GM12891 (cell line): ENCODE results near the gene AUNIP.

Experiments
- DNase-seq: peaks from one replicate; pipeline ENCODE4 v3.0.0; 2011; ENCODE audit warnings: low spot score; ENCODE audit not compliant: insufficient read length
- FAIRE-seq: peaks from 2 replicates; lab custom pipeline; 2011; peaks lifted over from hg19 to GRCh38; lab: Jason Lieb, UNC
- PAX5 ChIP-seq: IDR thresholded peaks from 2 replicates; pipeline ENCODE4 v1.6.1; 2011; ENCODE audit warnings: low read length, moderate library complexity, mild to moderate bottlenecking; ENCODE audit not compliant: insufficient read depth, severe bottlenecking
- POLR2A ChIP-seq: IDR thresholded peaks from 2 replicates; pipeline ENCODE4 v1.6.1; 2011; ENCODE audit warnings: low read depth, low read length, control low read depth
- POLR2AphosphoS5 ChIP-seq: IDR thresholded peaks from 2 replicates; pipeline ENCODE4 v1.6.1; 2011; ENCODE audit warnings: low read depth, low read length, control low read depth
- POU2F2 ChIP-seq: IDR thresholded peaks from 2 replicates; pipeline ENCODE4 v1.6.1; 2011; ENCODE audit warnings: low read depth, mild to moderate bottlenecking, control low read depth, low read length, moderate library complexity
- SPI1 ChIP-seq: IDR thresholded peaks from 2 replicates; pipeline ENCODE4 v1.6.1; 2011; ENCODE audit warnings: low read depth, low read length, control low read depth
- TAF1 ChIP-seq: IDR thresholded peaks from 2 replicates; pipeline ENCODE4 v1.6.1; 2011; ENCODE audit warnings: low read depth, low read length, control low read depth

The AUNIP gene

DNA sequence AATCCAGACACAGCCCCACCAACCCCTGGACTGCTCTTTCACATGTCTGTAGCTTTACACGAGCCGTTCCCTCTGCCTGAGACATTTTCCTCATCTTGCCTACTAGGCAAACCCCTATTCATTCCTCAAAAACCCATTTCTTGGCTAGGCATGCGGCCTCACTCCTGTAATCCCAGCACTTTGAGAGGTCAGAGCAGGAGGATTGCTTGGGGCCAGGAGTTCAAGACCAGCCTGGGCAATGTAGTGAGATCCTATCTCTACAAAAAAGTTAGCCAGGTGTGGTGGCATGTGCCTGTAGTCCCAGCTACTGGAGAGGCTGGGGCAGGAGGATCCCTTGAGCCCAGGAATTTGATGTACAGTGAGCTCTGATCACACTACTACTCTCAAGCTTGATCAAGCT is 5.2 kb upstream of the AUNIP start:
- TF ChIP-seq POLR2A (no peak), POU2F2 (no peak), SPI1 (no peak), PAX5 (no peak), TAF1 (no peak), POLR2AphosphoS5 (no peak)
- FAIRE-seq (no peak), DNase-seq (no peak)

DNA sequence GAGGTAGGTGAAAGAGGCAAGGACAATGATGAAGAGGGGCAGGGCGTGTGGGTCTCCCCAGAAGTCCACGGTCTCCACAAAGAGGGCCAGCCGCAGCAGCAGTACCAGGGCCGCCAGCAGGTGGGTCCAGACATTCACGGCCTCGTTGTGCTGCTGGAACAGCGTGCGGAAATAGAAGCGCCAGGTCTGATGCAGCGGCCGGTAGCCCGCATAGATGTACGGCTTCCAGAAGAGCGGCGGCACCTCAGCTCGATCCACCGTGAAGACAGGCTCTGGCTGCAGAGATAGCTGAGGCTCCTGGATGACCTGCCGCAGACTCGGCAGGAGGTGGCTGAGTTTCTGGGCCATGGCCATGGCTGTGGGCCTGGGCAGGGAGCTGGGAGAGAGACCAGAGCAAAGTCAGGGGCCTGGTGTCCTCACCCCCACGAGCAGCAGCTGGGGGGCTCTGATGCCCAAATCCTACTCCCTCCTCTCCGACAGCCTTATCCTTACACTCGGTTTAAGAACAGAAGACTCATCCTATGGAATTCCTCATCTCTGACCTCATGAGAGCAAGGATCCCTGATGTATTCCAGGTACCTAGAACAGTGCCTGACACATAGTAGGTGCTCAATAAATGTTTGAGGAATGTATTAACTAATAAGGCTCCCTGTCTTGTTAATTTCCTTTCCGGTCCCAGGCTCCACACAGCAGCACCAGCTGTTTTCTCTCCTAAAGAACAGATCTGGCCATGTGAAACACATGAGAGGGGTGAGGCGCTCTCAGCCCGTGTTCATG is 4.4 kb upstream of the AUNIP start:
- no peak for FAIRE-seq

DNA sequence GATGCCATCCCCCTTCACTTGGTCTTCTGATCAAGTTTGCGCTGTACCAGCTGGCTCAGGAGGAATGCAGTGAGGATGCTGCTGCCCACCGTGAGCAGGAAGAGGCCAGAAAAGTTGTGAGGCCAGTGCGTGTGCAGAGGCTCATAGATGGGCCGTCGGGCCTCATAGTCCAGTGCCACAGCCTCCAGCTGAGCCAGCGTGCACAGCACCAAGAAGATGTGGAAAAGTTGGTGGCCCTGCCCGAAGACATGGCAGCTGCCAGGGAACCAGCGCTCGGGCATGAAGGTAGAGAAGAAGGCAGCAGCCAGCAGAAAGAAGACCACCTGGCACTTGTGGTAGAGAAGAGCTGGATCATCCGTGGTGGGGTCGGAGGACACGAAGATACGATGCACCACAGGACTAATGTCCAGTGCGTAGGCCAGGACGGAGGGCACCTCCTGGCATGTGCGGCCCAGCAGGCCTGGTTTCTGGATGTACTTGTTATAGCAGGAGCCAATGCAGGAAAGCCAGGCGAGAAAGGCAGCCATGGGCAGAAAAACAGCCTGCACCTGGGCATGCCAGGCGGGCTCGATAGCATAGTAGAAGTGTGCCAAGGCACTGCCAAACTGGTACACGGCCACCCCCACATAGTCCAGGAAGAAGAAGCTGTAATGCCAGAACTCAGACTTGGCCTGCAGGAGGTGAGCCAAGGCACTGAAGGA is 3.7 kb upstream of the AUNIP start:
- FAIRE-seq = no peak

More for the DNA sequence above, 4.4 kb upstream of the AUNIP start:
- no peak for DNase-seq
- TF ChIP-seq POLR2A = no peak

DNA sequence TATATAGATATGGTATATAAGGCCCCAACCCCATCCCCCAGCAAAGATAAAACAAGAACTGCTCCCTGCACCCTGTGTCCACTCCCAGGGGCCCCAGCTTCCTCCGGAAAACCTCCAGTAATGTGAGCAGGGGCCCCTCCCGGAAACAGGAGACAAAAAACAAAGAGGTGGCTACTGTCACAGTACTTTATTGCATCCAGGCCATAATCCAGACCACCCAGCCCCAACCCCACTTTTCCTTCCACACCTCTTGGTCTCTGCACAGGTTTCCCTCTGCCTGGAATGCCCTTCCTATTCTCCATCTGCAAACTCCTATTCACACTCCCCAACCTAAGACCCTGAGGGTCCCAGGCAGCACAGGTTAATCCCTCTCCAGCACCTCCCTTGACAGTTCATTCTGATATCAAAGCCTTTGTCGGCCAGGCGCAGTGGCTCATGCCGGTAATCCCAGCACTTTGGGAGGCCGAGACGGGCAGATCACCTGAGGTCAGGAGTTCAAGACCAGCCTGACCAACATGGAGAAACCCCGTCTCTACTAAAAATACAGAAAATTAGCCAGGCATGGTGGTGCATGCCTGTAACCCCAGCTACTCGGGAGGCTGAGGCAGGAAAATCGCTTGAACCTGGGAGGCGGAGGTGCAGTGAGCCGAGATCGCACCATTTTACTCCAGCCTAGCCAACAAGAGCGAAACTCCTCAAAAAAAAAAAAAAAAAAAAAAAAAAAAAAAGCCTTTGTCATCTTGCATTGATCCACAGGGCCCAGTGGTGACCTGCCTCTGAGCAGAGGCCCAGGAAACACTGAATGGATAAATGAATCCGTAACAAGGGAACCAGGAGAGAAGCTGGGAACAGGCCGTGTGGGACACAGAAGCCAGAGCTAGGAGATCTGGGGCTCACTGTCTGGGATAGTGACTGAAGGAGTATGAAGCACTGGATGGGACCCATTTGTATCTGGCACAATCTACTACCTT is 2.3 kb upstream of the AUNIP start:
- FAIRE-seq (no peak), DNase-seq (no peak)
- no peak for TF ChIP-seq POU2F2
- TF ChIP-seq POLR2A = no peak
- no peak for TF ChIP-seq TAF1
- TF ChIP-seq POLR2AphosphoS5 = no peak
- no peak for TF ChIP-seq SPI1
- TF ChIP-seq PAX5 = no peak

More for the DNA sequence above, 3.7 kb upstream of the AUNIP start:
- no peak for TF ChIP-seq POLR2A
- no peak for TF ChIP-seq TAF1
- TF ChIP-seq POU2F2 = no peak
- no peak for TF ChIP-seq SPI1
- TF ChIP-seq PAX5 = no peak
- TF ChIP-seq POLR2AphosphoS5 = no peak
- DNase-seq = no peak

DNA sequence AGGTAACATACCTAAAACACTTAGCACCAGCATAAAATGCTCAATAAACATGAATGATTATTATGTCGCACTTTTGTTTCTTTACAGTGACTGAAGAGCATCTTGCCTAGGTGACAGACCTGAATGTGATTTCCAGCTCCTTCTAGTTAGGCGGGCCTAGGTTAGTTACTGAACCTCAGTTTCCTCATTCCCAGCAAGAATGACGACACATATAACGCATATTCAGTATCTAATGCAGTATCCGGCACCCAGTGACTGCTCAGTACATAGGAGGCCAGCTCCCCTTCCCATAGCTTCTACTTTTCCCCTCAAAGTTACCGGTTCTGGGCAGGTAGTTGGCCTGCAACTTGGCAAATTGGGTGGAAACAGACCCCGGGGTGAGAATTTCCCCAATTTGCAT is 763 bp downstream of the AUNIP start:
- DNase-seq = no peak
- TF ChIP-seq PAX5 (no peak), TAF1 (no peak), POLR2A (no peak), SPI1 (no peak), POU2F2 (no peak)
- peak; percentile 16 for FAIRE-seq

DNA sequence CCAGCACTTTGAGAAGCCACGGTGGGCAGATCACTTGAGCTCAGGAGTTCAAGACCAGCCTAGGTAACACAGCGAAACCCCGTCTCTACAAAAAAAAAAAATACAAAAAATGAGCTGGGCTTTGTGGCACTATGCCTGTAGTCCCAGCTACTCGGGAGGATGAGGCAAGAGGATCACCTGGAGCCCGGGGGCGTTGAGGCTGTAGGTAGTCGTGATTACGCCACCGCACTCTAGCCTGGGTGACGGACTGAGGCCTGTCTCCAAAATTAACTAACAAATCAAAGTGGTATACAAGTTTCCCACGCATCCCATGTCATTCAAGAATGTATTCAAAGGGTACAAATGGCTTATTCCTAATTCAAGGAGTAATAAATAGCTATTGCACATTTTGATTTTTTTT is 2.4 kb downstream of the AUNIP start:
- DNase-seq (no peak), FAIRE-seq (no peak)
- TF ChIP-seq POLR2AphosphoS5 = no peak
- TF ChIP-seq SPI1 = no peak
- no peak for TF ChIP-seq POLR2A
- TF ChIP-seq POU2F2 = no peak
- TF ChIP-seq PAX5 = no peak
- no peak for TF ChIP-seq TAF1

DNA sequence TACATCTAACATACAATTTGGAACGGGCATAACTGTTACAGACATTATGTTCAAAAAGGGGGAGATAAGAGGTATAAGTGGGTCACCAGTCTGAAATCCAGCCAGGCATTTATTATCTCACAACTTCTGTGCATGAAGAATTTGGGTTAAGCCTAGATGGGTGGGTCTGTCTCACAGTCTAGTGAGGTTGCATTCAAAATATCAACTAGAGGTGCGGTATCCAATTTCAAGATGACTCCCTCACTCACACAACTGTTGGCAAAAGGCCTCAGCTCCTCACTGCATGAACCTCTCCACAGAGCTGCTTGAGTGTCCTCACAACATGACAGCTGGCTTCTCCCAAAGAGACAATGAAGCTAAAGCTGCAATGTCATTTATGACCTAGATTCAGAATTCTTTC is 4.7 kb downstream of the AUNIP start:
- FAIRE-seq = no peak
- DNase-seq = no peak
- TF ChIP-seq POLR2AphosphoS5 (no peak), PAX5 (no peak), POLR2A (no peak), POU2F2 (no peak), TAF1 (no peak), SPI1 (no peak)

DNA sequence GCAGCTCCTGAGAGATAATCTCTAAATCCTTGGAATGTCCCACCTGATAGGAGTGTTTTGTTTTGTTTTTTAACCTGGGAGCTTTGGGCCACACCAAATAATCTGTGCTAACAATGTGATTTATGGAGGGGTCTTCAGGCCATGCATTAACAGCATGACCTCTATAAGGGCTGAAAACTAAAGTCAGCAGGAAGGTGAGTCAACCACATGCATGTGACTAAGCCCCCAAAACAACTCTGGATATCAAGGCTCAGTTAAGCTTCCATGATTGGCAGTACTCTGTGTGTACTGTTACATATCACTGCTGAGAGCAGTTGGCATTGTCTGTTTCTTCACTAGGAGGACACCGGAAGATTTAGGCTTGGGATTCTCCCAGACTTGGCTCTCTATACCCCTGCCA is 10.7 kb downstream of the AUNIP start:
- TF ChIP-seq PAX5 (no peak), POLR2AphosphoS5 (no peak), TAF1 (no peak), SPI1 (no peak), POLR2A (no peak), POU2F2 (no peak)
- no peak for DNase-seq
- no peak for FAIRE-seq

DNA sequence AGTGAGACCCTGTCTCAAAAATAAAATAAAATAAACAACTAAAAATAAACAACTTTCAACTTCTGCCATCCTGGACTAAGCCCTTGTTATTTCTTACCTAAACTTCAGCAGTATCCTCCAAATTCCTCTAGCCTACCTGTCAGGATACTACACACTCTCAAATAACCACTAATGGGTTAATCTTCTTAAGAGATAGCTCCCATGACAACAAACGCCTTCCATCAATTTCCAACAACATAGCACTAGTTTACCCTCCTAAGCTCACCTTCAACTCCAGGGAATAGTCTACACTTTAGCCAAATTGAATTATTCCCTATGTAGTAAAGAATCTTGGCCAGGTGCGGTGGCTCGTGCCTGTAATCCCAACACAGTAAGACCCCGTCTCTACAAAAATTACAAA is 11.3 kb downstream of the AUNIP start:
- no peak for TF ChIP-seq POLR2AphosphoS5
- no peak for TF ChIP-seq POU2F2
- TF ChIP-seq TAF1 = no peak
- TF ChIP-seq SPI1 = no peak
- TF ChIP-seq POLR2A = no peak
- no peak for TF ChIP-seq PAX5
- DNase-seq = no peak
- no peak for FAIRE-seq
